ENCODE results near the gene SLX9.

SLX9 gene

GRCh38 chr21:44902268-44903049 is 37.4 kb upstream of the SLX9 start:
- no peaks in the 10 kb centered on the region for H3K9me3 ChIP-seq (ENCODE audit: control insufficient read depth in 2 of 2, low read length in 2 of 2)
- peaks cover 0 to 28% of the 10 kb centered on the region in 2 donors for H3K36me3 ChIP-seq (ENCODE audit: control insufficient read depth in 2 of 2, insufficient read depth in 2 of 2, low read length in 2 of 2)
- H3K27ac ChIP-seq (ENCODE audit: low read depth in 2 of 2, low read length in 2 of 2) = no peak overlapping the region
- no peaks in the 10 kb centered on the region for H3K27me3 ChIP-seq (ENCODE audit: control insufficient read depth in 2 of 2, insufficient read depth in 2 of 2, low read length in 2 of 2)
- H3K4me1 ChIP-seq (ENCODE audit: control insufficient read depth in 2 of 2, insufficient read depth in 2 of 2, low read length in 2 of 2) = peaks cover 0 to 3% of the 10 kb centered on the region in 2 donors
- no peak overlapping the region for H3K4me3 ChIP-seq (ENCODE audit: low read length in 2 of 2)
- no peak overlapping the region for H3K9ac ChIP-seq (ENCODE audit: low read depth in 1 of 2, low read length in 2 of 2)

- Histone ChIP-seq H3K9me3 (ENCODE audit: control insufficient read depth in 2 of 2, low read length in 2 of 2) (no peaks in the 10 kb centered on the region), H3K27me3 (ENCODE audit: control insufficient read depth in 2 of 2, insufficient read depth in 2 of 2, low read length in 2 of 2) (no peaks in the 10 kb centered on the region), H3K4me1 (ENCODE audit: control insufficient read depth in 2 of 2, insufficient read depth in 2 of 2, low read length in 2 of 2) (no peaks in the 10 kb centered on the region), H3K36me3 (ENCODE audit: control insufficient read depth in 2 of 2, insufficient read depth in 2 of 2, low read length in 2 of 2) (peaks cover 0 to 28% of the 10 kb centered on the region in 2 donors), H3K27ac (ENCODE audit: low read depth in 2 of 2, low read length in 2 of 2) (no peak overlapping the region), H3K4me3 (ENCODE audit: low read length in 2 of 2) (no peak overlapping the region), H3K9ac (ENCODE audit: low read depth in 1 of 2, low read length in 2 of 2) (no peak overlapping the region)
Measured at GRCh38 chr21:44903050-44903685, 36.7 kb upstream of the SLX9 start.

- Histone ChIP-seq H3K36me3 (ENCODE audit: control insufficient read depth in 2 of 2, insufficient read depth in 2 of 2, low read length in 2 of 2) (peaks cover 0 to 28% of the 10 kb centered on the region in 2 donors), H3K4me3 (ENCODE audit: low read length in 2 of 2) (no peak overlapping the region), H3K27ac (ENCODE audit: low read depth in 2 of 2, low read length in 2 of 2) (no peak overlapping the region), H3K9me3 (ENCODE audit: control insufficient read depth in 2 of 2, low read length in 2 of 2) (no peaks in the 10 kb centered on the region), H3K4me1 (ENCODE audit: control insufficient read depth in 2 of 2, insufficient read depth in 2 of 2, low read length in 2 of 2) (peaks cover 0 to 3% of the 10 kb centered on the region in 2 donors), H3K27me3 (ENCODE audit: control insufficient read depth in 2 of 2, insufficient read depth in 2 of 2, low read length in 2 of 2) (peaks cover 0 to under 1% of the 10 kb centered on the region in 2 donors), H3K9ac (ENCODE audit: low read depth in 1 of 2, low read length in 2 of 2) (no peak overlapping the region)
Measured at GRCh38 chr21:44903689-44904088, 36.1 kb upstream of the SLX9 start.

GRCh38 chr21:44904141-44904923 is 35.5 kb upstream of the SLX9 start:
- Histone ChIP-seq H3K36me3 (ENCODE audit: control insufficient read depth in 2 of 2, insufficient read depth in 2 of 2, low read length in 2 of 2) (peaks cover 0 to 23% of the 10 kb centered on the region in 2 donors), H3K4me1 (ENCODE audit: control insufficient read depth in 2 of 2, insufficient read depth in 2 of 2, low read length in 2 of 2) (peaks cover 0 to 5% of the 10 kb centered on the region in 2 donors), H3K9me3 (ENCODE audit: control insufficient read depth in 2 of 2, low read length in 2 of 2) (no peaks in the 10 kb centered on the region), H3K9ac (ENCODE audit: low read depth in 1 of 2, low read length in 2 of 2) (no peak overlapping the region), H3K4me3 (ENCODE audit: low read length in 2 of 2) (no peak overlapping the region), H3K27me3 (ENCODE audit: control insufficient read depth in 2 of 2, insufficient read depth in 2 of 2, low read length in 2 of 2) (peaks cover 0 to 2% of the 10 kb centered on the region in 2 donors), H3K27ac (ENCODE audit: low read depth in 2 of 2, low read length in 2 of 2) (no peak overlapping the region)

DNA sequence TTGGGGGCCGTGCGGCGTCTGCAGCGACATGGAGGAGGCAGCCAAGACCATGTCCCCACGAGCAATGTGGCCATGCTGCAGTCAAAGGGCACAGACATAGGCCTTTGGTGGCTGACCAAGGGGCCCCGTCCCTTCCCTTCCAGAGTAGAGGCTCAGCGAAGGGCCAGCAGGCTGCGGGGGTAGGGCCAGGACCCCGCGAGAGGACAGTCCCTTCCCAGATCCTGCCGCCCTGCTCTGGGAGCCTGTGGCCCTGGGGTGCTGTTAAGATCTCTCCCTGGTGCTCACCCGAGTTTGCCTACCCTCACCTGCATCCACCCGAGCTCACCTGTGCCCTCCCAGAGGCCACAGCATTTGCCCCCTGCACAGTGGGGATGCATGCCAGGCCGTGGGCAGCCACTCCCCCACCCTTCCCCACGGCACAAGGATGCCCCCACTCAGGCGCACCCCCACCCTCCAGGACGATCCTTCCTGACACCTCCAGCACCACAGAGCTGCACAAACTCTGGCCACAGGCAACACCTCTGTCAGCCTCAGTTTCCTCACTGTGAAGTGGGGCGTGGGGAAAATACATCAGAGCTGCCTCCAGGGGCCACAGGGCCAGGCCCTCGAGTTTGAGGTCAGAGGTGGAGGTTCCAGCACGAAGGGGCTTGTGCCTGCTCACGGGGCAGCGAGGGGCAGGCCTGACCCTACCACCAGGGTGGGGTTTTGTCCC is 34.7 kb upstream of the SLX9 start:
- no peak overlapping the region for H3K4me3 ChIP-seq (ENCODE audit: low read length in 2 of 2)
- no peak overlapping the region for H3K27ac ChIP-seq (ENCODE audit: low read depth in 2 of 2, low read length in 2 of 2)
- H3K4me1 ChIP-seq (ENCODE audit: control insufficient read depth in 2 of 2, insufficient read depth in 2 of 2, low read length in 2 of 2) = peaks cover 0 to 5% of the 10 kb centered on the region in 2 donors
- no peaks in the 10 kb centered on the region for H3K9me3 ChIP-seq (ENCODE audit: control insufficient read depth in 2 of 2, low read length in 2 of 2)
- peaks cover 0 to 23% of the 10 kb centered on the region in 2 donors for H3K36me3 ChIP-seq (ENCODE audit: control insufficient read depth in 2 of 2, insufficient read depth in 2 of 2, low read length in 2 of 2)
- no peak overlapping the region for H3K9ac ChIP-seq (ENCODE audit: low read depth in 1 of 2, low read length in 2 of 2)
- peaks cover 0 to 2% of the 10 kb centered on the region in 2 donors for H3K27me3 ChIP-seq (ENCODE audit: control insufficient read depth in 2 of 2, insufficient read depth in 2 of 2, low read length in 2 of 2)

GRCh38 chr21:44905728-44906090 is 34.1 kb upstream of the SLX9 start:
- Histone ChIP-seq H3K27me3 (ENCODE audit: control insufficient read depth in 2 of 2, insufficient read depth in 2 of 2, low read length in 2 of 2) (peaks cover 0 to 2% of the 10 kb centered on the region in 2 donors), H3K9ac (ENCODE audit: low read depth in 1 of 2, low read length in 2 of 2) (no peak overlapping the region), H3K4me1 (ENCODE audit: control insufficient read depth in 2 of 2, insufficient read depth in 2 of 2, low read length in 2 of 2) (peaks cover 1 to 7% of the 10 kb centered on the region in 2 donors), H3K4me3 (ENCODE audit: low read length in 2 of 2) (no peak overlapping the region), H3K36me3 (ENCODE audit: control insufficient read depth in 2 of 2, insufficient read depth in 2 of 2, low read length in 2 of 2) (peaks cover 0 to 20% of the 10 kb centered on the region in 2 donors), H3K9me3 (ENCODE audit: control insufficient read depth in 2 of 2, low read length in 2 of 2) (no peaks in the 10 kb centered on the region), H3K27ac (ENCODE audit: low read depth in 2 of 2, low read length in 2 of 2) (no peak overlapping the region)

DNA sequence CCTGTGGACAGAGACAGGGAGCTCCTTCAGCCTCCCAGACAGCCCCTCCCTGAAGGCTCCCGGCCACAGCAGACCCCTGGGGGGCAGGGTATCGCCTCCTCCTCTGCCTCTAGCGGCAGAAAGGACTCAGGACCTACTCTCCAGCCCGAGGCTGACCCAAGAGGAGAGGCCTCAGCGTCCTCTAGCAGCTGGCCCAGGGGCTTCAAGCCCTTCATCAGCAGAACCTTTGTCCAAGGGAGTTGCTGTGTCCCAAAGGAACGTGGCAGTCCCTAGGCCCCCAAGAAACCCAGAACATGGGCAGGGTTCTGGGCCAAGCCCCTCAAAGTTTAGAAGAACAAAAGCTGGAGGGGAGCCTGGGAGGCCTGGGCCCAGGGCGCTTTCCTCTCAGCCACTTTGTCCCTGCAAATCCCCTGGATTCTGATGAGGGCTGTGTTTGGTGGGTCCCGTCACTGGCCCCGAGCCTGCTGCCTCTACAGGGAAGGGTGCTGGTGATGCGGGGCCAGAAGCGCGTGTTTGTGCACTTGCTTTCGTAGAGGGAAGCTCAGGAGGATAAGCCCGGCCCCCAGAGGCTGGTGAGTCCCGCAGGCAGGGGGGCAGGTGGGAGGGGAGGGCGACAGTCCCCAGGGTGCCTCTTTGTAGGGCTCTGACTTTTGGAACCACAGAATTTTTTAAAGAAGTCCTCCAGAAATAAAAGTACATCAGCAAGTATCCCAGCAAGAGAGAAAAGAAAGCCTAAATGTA is 32.4 kb upstream of the SLX9 start:
- Histone ChIP-seq H3K4me3 (ENCODE audit: low read length in 2 of 2) (peak overlapping the region in 1 of 2 donors; percentile 33), H3K27me3 (ENCODE audit: control insufficient read depth in 2 of 2, insufficient read depth in 2 of 2, low read length in 2 of 2) (peaks cover 0 to 2% of the 10 kb centered on the region in 2 donors), H3K4me1 (ENCODE audit: control insufficient read depth in 2 of 2, insufficient read depth in 2 of 2, low read length in 2 of 2) (peaks cover 17 to 24% of the 10 kb centered on the region in 2 donors), H3K27ac (ENCODE audit: low read depth in 2 of 2, low read length in 2 of 2) (no peak overlapping the region), H3K9me3 (ENCODE audit: control insufficient read depth in 2 of 2, low read length in 2 of 2) (no peaks in the 10 kb centered on the region), H3K9ac (ENCODE audit: low read depth in 1 of 2, low read length in 2 of 2) (peak overlapping the region in 1 of 2 donors; percentile 6), H3K36me3 (ENCODE audit: control insufficient read depth in 2 of 2, insufficient read depth in 2 of 2, low read length in 2 of 2) (peaks cover 0 to 7% of the 10 kb centered on the region in 2 donors)

- H3K27ac ChIP-seq (ENCODE audit: low read depth in 2 of 2, low read length in 2 of 2) = peak overlapping the region in 1 of 2 donors; percentile 9
- peak overlapping the region in 1 of 2 donors; percentile 33 for H3K4me3 ChIP-seq (ENCODE audit: low read length in 2 of 2)
- peaks cover 0 to 2% of the 10 kb centered on the region in 2 donors for H3K27me3 ChIP-seq (ENCODE audit: control insufficient read depth in 2 of 2, insufficient read depth in 2 of 2, low read length in 2 of 2)
- peak overlapping the region in 1 of 2 donors; percentile 6 for H3K9ac ChIP-seq (ENCODE audit: low read depth in 1 of 2, low read length in 2 of 2)
- no peaks in the 10 kb centered on the region for H3K9me3 ChIP-seq (ENCODE audit: control insufficient read depth in 2 of 2, low read length in 2 of 2)
- peaks cover 19 to 26% of the 10 kb centered on the region in 2 donors for H3K4me1 ChIP-seq (ENCODE audit: control insufficient read depth in 2 of 2, insufficient read depth in 2 of 2, low read length in 2 of 2)
- peaks cover 0 to 3% of the 10 kb centered on the region in 2 donors for H3K36me3 ChIP-seq (ENCODE audit: control insufficient read depth in 2 of 2, insufficient read depth in 2 of 2, low read length in 2 of 2)
Measured at GRCh38 chr21:44907966-44908895, 31.6 kb upstream of the SLX9 start.
